Ammon's horn (tissue), 1 donor: ENCODE results near the gene FTO.

ENCODE experiments used
- DNase-seq: peaks from one replicate; pipeline ENCODE4 v3.0.0-alpha.2; 2016; ENCODE audit warnings: low spot score

The FTO gene

GRCh38 chr16:54090602-54091001, 386.6 kb downstream of the FTO start:
- no peak for DNase-seq

- no peak for DNase-seq
Observed at GRCh38 chr16:54093281-54093680, 389.3 kb downstream of the FTO start.

- DNase-seq, result no peak
Observed at GRCh38 chr16:54094641-54095040, 390.7 kb downstream of the FTO start.

GRCh38 chr16:54096607-54097006, 392.7 kb downstream of the FTO start:
- DNase-seq, result no peak

GRCh38 chr16:54097774-54098173, 393.8 kb downstream of the FTO start:
- DNase-seq, result no peak

- no peak for DNase-seq
Observed at GRCh38 chr16:54098247-54098646, 394.3 kb downstream of the FTO start.

GRCh38 chr16:54099627-54100026, 395.7 kb downstream of the FTO start:
- DNase-seq, result no peak

- no peak for DNase-seq
Observed at GRCh38 chr16:54102888-54103866, 399.2 kb downstream of the FTO start.

GRCh38 chr16:54106057-54106456, 402.1 kb downstream of the FTO start:
- DNase-seq, result no peak

GRCh38 chr16:54107583-54108202, 403.7 kb downstream of the FTO start:
- DNase-seq, result no peak

GRCh38 chr16:54110016-54110981, 406.3 kb downstream of the FTO start:
- no peak for DNase-seq

GRCh38 chr16:54112451-54113206, 408.7 kb downstream of the FTO start:
- no peak for DNase-seq

- DNase-seq, result no peak
Observed at GRCh38 chr16:54115558-54115957, 411.6 kb downstream of the FTO start.

GRCh38 chr16:54116124-54116655, 412.2 kb downstream of the FTO start:
- no peak for DNase-seq

- no peak for DNase-seq
Observed at GRCh38 chr16:54118846-54119245, 414.9 kb downstream of the FTO start.

- DNase-seq, result no peak
Observed at GRCh38 chr16:54120846-54121480, 417.0 kb downstream of the FTO start.

GRCh38 chr16:54121539-54122295, 417.8 kb downstream of the FTO start:
- DNase-seq, result no peak

GRCh38 chr16:54123766-54124165, 419.8 kb downstream of the FTO start:
- no peak for DNase-seq

- DNase-seq, result no peak
Observed at GRCh38 chr16:54125751-54126655, 422.0 kb downstream of the FTO start.
